Activated CD4-positive, alpha-beta T cell treated with anti-CD3 and anti-CD28 coated beads for 48 hours (primary cell): ENCODE measurements around the gene DVL3.
"Not testable (repeated sequence)": the region's sequence is repeated elsewhere in the genome, so short reads cannot be mapped to it uniquely, and the experiment has no call there.

ENCODE experiments used
- DNase-seq: peaks from one replicate; pipeline ENCODE4 v3.0.0-alpha.2; 2020

DVL3 gene

DNA sequence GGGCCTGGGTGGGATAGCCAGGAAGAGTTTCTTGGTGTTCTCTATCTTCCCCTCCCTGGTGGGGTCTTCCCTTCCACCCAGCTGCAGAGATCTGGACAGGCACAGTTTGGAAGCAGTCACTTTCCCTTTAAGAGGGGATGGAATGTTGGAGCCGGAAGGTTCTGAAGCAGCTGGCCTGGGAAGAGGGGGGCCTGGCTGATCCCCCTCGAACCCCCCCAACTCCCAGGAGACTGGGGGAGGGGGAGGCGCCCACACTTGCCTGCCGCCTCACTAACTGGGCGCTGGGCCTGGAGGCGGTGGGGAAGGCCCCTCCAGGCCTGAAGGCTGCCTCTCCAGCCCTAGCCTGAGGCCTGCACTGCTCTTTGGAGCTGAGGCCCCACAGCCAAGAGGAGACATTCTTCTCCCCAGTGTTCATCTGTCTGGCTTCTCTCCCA, 1.4 kb downstream of the DVL3 start:
- DNase-seq, result no peak

DNA sequence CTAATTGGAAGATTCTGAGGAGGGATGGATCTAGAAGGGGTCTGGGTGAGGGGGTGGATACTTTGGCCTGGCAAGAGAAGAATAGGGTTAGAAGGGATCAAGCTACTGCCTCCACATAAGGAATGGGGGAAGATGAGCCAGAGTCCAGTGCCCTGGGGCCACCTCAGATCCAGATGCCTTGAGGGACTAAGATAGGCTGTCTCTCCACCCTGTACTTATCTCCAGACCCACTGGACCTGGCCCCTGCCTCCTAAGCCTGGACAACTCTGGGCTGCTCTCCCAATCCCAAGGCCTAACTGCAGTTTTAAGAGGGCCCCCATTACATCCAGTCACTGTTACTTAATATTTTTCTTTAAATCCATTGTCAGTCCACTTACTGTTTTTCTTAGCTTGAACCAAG, 2.0 kb downstream of the DVL3 start:
- no peak for DNase-seq

DNA sequence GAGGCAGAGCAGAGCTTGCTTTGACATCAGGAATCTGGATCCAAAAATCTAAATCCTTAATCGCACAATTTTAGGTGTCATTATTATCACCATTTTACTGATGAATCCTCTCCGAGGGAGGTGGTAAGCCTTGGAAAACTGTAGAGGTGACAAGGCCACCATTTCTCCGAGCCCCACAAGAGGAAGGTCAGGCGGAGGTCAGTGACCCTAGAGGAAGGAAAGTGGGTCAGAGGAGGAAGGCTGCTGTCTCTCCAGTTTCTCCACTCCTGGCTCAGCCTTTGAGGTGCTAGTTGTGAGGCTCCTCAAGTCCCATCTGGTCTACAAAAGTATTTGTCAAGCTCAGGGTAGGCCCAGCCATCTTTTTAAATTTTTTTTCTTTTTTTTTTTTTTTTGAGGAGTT, 3.2 kb downstream of the DVL3 start:
- DNase-seq, result no peak

DNA sequence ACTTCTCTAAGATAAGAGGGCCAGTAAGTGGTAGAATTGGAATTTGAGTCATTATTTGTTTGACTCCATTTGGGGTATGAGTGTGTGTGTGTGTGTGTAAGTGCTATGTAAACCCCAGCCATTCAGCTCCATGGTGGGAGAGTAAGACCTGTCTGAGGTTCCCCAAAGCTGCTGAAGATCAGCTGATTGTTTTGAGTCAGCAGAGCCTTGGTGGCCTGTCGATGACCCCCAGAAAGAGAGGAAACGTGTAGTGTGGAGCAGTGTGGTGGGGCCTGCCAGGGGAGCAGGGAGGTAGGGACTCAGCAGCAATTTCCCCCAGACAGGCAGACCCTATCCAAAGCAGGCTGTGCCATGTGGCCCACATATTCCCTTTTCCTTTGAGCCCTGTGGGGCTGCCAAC, 5.3 kb downstream of the DVL3 start:
- DNase-seq, result no peak

DNA sequence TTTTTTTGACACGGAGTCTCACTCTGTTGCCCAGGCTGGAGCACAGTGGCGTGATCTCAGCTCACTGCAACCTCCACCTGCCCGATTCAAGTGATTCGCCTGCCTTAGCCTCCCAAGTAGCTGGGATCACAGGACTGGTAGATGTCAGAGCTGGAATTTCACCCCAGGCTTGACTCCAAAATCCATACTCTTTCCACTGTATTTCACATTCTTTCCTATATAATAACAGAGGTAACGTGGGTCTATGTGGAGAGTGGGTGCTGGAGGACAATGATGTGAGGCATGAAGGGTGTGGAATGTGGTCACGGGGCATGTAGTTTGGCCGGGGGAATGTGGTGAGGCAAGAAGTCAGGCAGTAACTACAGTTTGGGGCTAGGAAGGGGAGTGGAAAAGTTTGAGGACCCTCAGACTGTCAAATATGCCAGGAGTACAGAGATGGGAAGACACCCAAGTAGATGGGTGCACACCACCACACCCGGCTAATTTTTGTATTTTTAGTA, 7.4 kb downstream of the DVL3 start:
- DNase-seq, result not testable (repeated sequence)

DNA sequence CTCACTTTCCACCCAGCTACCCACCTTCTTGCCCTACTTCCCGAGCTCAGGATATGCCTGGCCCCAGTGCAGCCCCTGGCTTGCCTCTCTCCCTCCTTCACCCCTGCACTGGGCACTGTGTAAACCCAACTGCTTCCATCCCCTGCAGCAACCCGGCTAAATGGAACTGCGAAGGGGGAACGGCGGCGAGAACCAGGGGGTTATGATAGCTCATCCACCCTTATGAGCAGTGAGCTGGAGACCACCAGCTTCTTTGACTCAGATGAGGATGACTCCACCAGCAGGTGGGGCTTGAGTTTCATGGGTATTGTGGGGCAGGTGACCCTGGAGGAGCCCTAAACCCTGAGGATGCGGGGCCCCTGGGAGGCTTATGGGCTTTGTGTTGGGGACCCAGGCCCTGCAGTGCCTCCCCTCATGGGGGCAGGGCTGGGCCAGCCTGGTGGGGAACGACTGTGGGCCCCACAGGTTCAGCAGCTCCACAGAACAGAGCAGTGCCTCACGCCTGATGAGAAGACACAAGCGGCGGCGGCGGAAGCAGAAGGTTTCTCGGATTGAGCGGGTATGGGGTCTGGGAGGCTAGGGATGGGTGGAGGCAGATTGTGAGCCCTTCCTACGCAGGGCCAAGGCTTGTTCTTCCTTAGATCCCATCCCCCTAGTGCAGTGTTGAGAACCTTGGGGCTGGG, 9.6 kb downstream of the DVL3 start:
- no peak for DNase-seq

DNA sequence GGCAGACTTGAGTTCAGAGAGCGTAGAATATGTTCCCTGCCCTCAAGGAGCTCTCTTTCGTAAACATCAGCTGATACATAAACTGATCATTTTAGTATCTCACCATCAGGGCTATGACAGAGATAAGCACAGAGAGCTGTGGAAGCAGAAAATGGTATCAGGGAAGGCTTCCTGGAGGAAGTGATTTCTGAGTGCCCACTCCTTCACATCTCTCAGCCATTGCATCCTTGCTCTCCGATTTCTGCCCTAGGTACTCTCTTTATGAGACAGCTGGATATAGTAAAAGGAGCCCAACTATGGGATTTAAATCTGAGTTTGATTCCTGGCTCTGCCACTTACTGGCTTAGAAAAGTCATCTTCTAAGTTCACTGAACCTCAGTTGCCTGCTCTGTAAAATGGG, 10.4 kb downstream of the DVL3 start:
- DNase-seq, result no peak

DNA sequence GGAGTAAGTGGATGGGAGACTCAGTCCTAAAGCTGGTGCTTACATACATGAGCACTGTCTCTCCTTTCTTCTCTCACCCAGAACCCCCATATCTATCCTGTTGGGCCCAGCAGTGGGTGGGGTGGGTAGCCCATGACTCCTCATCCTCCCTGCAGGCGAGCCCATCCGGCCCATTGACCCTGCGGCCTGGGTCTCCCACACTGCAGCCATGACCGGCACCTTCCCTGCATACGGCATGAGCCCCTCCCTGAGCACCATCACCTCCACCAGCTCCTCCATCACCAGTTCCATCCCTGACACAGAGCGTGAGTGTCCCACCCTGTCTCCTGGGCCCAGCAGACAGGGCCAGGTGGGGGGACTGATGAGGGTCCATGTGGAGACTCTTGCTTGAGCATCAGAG, 11.5 kb downstream of the DVL3 start:
- DNase-seq, result no peak

DNA sequence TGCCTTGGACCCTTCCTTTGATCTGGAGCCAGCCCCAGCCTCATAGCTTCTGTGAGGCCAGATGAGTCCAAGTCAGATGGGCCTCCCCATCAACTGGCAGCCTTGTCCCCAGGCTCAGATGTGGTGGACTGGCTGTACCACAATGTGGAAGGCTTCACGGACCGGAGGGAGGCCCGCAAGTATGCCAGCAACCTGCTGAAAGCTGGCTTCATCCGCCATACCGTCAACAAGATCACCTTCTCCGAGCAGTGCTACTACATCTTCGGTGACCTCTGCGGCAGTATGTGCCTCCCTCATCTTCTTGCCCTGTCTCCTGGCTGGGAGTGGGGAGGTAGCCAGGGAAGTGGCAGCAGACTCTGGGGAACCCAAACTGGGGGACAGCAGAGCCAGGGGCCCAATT, 12.6 kb downstream of the DVL3 start:
- DNase-seq, result no peak

DNA sequence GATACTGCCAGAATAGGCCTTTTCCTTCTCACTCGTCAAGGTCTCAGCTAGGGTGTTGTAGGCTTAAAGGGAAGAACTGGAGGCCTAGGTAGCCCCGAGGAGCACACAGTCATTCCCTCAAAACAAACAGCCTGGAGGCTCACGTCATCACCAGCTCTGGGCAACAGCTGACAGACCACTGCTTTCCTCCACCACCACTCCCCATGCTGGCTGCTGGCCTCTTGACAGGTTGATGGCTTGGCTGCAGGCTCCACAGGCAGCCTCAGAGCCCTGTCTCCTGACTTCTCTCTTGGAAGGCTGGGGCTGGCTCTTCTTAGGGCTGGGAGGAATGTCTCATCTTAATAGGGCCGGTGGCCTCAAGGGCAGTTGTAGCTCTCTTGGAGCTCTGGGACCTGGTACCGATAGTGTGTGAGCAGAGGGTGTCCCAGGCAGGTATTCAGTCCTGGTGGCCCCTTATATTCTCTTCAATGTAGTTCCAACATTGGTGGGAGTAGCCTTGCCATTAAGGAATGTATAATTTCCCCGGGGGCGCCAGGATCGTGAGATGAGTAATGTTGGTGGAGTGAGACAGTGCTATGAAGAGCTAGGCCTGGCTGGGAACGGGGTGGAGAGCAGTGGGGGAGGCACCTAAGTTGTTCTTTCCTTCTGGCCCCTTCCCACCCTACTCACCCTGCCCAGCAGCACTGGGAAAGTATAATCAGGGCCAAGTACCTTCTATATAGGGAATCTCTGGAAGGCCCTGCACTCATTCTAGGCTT, 13.4 kb downstream of the DVL3 start:
- no peak for DNase-seq

DNA sequence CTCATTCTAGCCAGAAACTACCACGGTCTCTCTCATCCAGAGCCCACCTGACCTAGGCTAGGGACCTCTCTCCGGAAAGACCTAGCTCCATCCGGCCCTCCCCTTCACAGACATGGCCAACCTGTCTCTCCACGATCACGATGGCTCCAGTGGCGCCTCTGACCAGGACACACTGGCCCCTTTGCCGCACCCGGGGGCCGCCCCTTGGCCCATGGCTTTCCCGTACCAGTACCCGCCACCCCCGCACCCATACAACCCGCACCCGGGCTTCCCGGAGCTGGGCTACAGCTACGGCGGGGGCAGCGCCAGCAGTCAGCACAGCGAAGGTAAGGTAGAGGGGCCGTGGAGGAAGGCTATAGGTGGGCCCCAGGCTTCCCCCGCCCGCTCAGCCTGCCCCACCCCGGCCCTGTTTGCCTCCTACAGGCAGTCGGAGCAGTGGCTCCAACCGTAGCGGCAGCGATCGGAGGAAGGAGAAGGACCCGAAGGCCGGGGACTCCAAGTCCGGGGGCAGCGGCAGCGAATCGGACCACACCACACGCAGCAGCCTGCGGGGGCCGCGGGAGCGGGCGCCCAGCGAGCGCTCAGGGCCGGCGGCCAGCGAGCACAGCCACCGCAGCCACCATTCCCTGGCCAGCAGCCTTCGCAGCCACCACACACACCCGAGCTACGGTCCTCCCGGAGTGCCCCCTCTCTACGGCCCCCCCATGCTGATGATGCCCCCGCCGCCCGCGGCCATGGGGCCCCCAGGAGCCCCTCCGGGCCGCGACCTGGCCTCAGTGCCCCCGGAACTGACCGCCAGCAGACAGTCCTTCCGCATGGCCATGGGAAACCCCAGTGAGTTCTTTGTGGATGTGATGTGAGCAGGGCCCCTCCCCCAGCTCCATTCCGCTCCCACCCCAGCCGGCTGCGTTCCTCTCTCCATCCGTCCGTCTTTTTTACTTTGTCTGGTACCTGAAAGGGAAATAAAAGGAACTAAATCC, 15.0 kb downstream of the DVL3 start:
- no peak for DNase-seq

DNA sequence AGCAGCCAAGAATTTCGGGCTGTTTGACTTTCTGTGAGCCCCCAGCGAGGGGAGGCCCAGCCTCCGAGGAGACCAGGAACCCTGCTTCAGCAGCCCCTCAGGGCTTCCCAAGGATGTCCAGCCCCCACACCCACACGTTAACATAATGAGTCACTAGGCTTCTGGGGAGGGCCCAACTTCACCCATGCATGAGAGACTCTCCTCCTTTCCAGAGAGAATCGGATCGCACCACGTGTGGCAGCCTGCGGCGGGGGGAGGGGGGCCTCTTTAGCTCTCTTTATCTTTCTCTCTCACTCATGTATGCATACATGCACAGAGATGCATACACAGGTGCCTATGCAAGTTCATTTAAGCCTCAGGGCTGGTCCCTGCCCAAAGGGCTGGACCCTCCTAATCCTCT, 16.4 kb downstream of the DVL3 start:
- no peak for DNase-seq

DNA sequence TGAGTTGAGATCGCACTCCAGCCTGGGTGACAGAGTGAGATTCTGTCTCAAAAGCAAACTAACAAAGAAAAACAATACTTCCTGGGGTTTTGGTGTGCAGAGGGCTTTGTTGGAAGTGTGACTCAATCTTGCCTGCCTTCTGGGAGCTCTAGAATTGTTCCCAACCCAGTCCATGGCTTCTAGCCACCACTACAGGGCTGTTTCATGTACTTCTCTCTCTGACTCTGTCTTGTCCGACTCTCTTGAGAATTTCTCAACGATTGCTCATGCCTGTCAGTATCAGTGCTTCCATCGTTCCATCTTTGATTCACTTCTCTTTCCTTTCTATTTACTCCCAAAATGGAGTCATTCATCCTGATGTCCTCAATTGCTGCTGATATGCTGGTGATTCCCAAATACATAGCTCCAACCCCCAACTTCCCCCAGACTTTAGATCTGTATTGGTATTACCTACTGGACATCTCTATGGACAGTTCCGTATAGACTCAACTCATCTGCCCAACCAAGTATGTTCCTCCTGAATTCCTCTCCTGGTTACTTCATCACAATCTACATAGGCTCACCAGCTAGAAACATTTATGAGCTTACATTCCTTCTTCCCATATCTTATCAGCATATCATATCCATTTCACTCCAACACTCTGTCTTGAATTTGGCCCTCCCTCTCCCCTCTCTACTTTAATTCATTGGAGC, 17.6 kb downstream of the DVL3 start:
- DNase-seq, result no peak

DNA sequence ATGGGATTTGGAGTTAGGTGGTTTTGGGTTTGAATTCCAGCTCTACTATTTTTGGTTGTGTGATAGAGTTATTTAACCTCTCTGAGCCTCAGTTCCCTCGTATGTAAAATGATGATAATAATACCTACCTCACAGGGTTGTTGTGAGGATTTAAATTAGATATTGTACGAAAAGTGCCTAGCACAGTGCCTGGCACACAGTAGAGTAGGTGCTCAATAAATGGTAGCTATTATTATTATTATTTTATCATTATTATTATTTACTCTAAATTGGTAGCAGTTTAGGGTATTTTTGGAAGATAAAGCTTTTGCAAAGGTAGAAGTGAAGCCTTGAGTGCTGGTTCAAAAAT, 18.2 kb downstream of the DVL3 start:
- no peak for DNase-seq

DNA sequence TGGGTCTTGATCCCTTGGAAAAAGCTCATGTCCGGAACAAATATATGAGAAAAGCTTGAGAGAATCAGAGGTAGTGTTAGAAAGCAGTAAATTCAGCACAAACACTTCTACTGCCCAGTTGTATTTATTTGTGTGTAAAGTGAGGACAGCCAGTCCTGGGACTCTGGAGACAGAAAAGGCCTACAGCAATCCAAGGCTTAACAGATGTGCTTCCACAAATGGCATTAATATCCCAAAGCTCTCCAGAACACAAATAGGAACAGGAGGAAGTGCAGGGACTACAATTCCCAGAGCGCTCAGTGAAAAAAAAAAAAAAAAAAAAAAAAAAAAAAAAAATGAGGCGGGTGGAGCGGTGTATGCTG, 19.1 kb downstream of the DVL3 start:
- no peak for DNase-seq

DNA sequence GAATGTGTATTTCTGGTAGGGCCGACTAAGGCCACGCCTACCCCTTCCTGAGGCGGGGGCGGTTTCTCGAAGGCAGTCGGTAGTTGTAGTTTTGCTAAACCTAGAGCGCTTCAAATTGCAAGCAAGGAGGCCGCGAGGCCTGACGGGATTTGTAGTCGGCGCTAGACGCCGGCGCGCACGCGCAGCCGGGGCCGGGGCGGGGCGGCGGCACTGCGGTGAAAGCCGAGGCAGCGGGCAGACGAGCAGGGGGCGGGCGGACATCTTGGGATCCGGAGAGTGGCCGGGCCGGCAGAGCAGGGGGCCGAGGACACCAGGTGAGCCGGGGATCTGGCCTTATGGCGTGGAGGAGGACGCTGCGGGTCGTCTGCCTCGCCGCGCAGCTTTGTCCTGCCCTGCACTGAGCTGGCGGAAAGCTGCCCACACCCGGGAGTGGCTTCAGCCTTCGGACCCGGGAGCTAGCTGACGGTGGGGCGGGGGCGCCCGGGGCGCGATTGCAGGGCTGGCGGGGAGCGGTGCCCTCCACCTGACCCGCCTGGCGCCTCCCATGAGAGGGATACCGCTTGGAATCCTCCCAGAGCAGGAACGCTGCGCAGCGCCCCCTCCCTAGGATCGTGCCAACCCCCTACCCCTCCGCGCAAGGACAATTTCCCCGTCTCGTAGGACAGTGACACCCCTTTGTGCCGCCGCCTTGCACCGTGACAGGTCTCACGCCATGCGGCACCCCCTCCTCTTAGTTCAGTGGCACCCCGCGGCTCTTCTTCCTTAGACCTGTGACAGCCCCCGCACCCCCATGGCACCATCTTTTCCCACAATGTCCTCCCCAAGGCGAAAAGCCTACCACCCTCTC, 19.7 kb downstream of the DVL3 start, which contains the start of gene AP2M1:
Gene AP2M1, plus strand, starts transcription at position 210 of the 847 bp plus-strand sequence. CDS start 2,139 bp downstream, outside the sequence.
- peak; percentile 98 for DNase-seq

DNA sequence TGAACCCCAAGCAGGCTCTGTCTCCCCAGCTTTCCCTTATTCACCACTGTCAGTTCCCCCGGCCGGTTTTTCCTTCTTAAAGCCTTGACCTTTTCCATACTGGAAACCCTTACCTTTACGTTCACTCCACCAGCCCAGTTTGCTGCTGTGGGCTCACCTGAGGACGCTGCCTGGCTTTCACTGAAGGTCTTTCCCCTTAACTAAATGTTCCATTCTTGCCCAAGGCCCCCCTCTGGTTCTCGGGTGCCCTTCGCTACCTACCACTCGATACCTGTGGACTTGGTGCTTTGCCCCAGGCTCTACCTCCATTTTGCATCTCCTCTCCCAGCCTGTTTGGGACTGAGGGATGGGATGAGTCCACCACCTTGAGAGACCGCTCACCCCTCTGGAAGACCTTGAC, 20.3 kb downstream of the DVL3 start:
- DNase-seq, result no peak

DNA sequence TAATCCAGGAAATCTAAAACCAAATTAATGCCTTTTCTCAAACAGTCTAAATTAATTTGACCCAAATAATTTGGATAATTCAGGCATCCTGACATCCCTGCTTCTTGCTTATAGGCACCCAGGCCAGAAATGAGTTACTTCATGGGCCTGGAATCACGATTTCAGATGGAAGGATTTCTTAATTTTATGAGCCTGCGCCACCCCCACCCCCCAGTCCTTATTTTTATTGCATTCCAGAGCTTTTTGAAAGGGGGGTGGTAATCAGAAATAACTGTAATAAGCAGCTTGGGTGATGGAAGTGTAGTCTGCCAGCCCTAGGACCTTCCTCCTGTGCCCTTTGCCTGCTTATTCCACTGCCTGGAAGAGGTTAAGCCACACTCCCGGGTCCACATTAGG, 20.8 kb downstream of the DVL3 start:
- DNase-seq, result no peak

DNA sequence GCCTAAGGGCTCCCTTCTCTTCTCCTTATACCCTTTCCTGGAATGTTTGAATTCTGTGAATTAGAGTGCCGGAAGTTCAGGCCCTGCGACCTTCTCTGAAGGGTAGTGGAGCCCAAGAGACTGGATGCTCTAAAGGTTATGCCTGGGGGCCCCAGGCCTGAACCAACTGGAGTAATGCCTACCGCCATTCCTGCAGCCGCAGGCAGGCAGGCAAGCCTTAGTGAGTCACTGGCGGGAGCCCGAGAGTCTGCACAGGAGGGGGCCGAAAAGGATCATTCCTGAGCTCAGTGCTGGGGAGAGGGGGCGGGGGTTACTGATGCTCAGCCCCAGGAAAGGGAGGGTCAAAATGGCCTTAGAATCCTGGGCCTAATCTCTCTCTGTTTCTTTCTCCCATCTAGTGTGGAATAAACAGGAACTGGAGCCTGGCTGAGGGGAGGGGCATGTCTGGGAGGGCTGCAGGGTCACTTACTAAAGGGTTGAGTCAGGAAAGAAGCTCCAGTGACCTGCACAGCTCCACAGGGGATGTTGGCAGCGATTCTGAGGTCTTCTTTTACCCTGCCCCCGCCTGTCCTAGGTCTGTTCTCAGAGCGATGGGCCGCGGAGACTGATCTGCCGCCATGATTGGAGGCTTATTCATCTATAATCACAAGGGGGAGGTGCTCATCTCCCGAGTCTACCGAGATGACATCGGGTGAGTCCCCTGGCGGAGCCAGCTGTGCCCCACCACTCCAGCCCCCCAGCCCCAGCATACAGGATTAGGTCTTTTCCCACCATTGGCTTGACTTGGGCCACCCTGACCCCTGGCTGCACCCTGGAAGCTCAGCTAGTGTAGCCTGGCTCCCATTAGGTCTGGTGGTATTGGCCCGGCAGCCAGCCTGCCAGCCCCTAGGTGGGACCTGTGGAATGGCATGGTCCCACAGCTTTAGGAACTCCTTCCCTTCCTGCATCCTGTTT, 21.5 kb downstream of the DVL3 start:
- DNase-seq, result peak; percentile 26

DNA sequence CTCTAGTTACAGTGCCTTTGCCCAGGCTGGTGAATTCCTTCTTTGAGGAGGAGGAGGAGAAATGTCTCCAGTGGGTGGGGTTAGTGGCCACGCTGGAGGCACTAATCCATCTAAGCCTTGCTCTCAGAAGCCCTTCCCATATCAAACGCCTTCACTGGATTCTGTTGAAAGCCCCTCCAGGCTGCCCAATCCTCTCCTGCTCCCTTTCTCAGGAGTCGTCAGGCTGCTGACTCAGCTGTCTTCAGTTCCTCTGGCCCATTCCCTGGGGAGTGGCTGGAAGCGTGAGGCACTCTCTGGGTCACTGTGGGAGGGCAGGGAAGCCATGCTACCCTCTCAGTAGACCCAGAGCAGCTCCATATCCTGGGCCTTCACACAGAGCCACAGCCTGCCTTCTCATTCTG, 22.2 kb downstream of the DVL3 start:
- DNase-seq, result no peak
